ENCODE results near the gene TMC1.
A peak's percentile ranks its signal among the peaks of the same experiment; 100 is the strongest.

TMC1 gene

DNA sequence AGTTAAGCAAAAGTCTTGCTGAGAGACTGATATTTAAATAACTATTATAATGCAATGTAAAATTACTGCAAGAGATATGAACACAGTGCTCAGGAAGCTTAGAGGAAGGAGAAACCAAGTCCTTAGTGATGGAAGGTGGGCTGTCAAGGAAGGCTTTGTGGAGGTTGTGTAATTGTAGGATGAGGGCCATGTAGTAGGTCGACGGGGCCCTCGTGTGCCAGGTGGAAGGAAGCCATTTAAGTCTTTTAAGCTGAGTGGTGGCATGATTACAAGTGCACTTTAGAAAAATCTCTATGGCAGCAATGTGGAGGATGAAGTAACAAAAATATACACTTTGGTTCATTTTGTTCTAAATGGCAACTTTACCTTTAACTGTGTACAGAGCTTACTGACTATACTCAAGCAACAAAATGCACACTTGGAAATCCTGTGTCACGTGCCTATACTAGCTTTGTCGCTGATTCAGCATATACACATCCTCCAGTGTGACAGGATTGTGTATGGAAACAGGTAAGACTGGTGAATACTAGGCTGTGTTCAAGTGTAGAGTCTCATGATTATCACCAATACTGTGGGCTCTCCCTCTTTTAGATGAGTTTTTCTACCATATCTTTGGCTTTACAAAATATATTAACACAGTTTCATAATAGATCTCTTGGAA is 78.6 kb downstream of the TMC1 start:
- TF ChIP-seq, protein P1, sequence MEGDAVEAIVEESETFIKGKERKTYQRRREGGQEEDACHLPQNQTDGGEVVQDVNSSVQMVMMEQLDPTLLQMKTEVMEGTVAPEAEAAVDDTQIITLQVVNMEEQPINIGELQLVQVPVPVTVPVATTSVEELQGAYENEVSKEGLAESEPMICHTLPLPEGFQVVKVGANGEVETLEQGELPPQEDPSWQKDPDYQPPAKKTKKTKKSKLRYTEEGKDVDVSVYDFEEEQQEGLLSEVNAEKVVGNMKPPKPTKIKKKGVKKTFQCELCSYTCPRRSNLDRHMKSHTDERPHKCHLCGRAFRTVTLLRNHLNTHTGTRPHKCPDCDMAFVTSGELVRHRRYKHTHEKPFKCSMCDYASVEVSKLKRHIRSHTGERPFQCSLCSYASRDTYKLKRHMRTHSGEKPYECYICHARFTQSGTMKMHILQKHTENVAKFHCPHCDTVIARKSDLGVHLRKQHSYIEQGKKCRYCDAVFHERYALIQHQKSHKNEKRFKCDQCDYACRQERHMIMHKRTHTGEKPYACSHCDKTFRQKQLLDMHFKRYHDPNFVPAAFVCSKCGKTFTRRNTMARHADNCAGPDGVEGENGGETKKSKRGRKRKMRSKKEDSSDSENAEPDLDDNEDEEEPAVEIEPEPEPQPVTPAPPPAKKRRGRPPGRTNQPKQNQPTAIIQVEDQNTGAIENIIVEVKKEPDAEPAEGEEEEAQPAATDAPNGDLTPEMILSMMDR (IDR thresholded peaks at IDR 0.05; ENCODE audit: low read depth, low read length) = no peak
- no peak for DNase-seq (ENCODE audit: low read depth, low spot score)

DNA sequence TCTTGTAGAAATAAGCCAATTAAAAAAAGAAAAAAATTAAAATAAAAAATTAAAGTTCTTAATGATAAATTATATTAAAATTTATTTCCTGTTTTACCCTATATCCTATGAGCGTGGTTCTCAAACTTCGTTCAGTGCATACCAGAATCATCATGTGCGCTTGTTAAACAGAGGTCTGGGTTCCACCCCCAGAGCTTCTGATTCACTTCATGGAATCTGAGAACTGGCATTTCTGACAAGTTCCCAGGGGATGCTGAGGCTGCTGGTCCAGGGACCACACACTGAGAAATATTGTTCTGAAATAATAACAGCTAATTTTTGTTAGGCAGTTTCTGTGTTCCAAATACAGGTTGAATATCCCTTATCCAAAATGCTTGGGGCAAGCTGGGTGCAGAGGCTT is 79.3 kb downstream of the TMC1 start:
- in situ Hi-C loops (cut with HindIII; ENCODE audit: low sequenced_read_pairs) = no loop called here
- DNase-seq (ENCODE audit: low read depth, low spot score) = no peak
- no peak overlapping the region for H3K4me3 ChIP-seq (ENCODE audit: low read depth, low read length)
- TF ChIP-seq, protein P1 (IDR thresholded peaks at IDR 0.05; ENCODE audit: low read depth, low read length) = no peak

More for the DNA sequence above, 78.6 kb downstream of the TMC1 start:
- in situ Hi-C loops (cut with HindIII; ENCODE audit: low sequenced_read_pairs) = loop anchor here (25.0 kb wide), 1 partner anchor 238 kb away; the partner anchor contains the start of gene ZFAND5
- no peak overlapping the region for H3K4me3 ChIP-seq (ENCODE audit: low read depth, low read length)

DNA sequence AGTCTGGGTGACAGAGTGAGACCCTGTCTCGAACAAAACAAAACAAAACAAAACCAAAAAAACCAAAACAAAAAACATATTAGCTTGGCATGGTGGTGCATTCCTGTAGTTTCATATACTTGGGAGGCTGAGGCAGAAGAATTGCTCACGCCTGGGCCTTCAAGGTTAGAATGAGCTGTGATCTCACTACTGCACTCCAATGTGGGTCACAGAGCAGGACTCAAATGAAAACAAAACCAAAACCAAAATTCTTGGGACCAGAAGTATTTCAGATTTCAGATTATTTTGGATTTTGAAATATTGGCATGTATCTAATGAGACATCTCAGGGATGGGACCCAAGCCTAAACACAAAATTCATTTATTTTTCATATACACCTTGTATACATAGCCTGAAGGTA is 80.2 kb downstream of the TMC1 start:
- in situ Hi-C loops (cut with HindIII; ENCODE audit: low sequenced_read_pairs) = no loop called here
- H3K4me3 ChIP-seq (ENCODE audit: low read depth, low read length) = no peak overlapping the region
- TF ChIP-seq, protein P1 (IDR thresholded peaks at IDR 0.05; ENCODE audit: low read depth, low read length) = no peak
- no peak for DNase-seq (ENCODE audit: low read depth, low spot score)

DNA sequence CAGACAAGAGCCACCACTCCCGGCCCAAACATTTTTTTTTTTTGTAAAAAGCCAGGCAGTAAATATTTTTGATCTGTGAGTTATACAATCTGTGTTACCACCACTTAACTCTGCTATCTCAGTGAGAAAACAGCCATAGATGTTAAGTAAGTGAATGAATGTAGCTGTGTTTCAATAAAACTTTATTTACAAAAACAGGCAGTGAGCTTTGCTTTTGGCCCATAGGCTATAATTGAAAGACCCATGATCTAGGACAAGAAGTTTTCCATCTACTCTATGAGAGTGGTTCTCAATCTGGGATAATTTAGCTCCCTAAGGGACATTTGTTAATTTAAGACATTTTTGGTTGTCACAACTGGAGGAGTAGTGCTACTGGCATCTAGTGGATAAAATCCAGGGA is 91.0 kb downstream of the TMC1 start:
- TF ChIP-seq, protein P1 (IDR thresholded peaks at IDR 0.05; ENCODE audit: low read depth, low read length) = peak; percentile 21
- no peak for DNase-seq (ENCODE audit: low read depth, low spot score)
- in situ Hi-C loops (cut with HindIII; ENCODE audit: low sequenced_read_pairs) = no loop called here
- H3K4me3 ChIP-seq (ENCODE audit: low read depth, low read length) = no peak overlapping the region

DNA sequence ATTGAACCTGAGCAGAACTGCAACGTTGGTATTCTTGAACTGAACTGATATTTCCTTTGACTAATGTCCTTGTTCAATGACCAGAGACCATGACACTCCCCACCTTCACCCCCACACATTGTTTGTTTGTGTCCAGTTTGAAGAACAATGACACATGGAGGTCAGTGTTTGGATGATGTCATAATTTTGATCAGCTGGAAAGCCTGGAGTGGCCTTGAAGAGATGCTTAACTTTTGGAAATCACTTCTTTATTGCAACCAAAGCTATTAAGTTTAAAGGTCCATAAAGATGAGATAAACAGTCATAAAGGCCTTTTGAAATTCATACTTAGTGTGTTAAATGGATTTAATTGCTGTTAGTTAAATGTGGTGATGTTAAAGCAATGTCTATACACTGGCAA is 92.7 kb downstream of the TMC1 start:
- DNase-seq (ENCODE audit: low read depth, low spot score) = no peak
- in situ Hi-C loops (cut with HindIII; ENCODE audit: low sequenced_read_pairs) = no loop called here
- H3K4me3 ChIP-seq (ENCODE audit: low read depth, low read length) = no peak overlapping the region
- TF ChIP-seq, protein P1 (IDR thresholded peaks at IDR 0.05; ENCODE audit: low read depth, low read length) = no peak

DNA sequence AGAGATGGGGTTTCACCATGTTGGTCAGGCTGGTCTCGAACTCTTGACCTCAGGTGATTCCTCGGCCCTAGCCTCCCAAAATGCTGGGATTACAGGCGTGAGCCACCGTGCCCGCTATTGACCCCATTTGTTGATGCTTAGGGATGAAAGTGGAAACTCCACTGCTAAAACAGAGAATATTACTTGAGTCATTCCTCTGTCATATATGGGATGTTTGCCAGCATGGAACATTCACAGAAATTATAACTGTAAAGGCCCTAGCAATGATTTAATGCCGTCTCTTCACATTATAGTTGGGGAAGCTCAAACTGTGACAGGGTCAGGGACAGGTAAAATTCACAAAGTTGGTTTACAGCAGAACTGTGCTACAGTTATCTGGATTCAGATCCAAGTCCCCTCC is 94.5 kb downstream of the TMC1 start:
- H3K4me3 ChIP-seq (ENCODE audit: low read depth, low read length) = no peak overlapping the region
- TF ChIP-seq, protein P1 (IDR thresholded peaks at IDR 0.05; ENCODE audit: low read depth, low read length) = no peak
- in situ Hi-C loops (cut with HindIII; ENCODE audit: low sequenced_read_pairs) = no loop called here
- no peak for DNase-seq (ENCODE audit: low read depth, low spot score)

Data from astrocyte of the spinal cord (primary cell).